Fibroblast of mammary gland (primary cell): ENCODE data around the gene RC3H2.

Source experiments
- DNase-seq: peaks from one replicate; pipeline ENCODE4 v3.0.0-alpha.2; 2010; ENCODE audit warnings: low read depth
- H3K4me3 ChIP-seq: 2 replicates; pipeline ENCODE4 v1.5.1; 2011; ENCODE audit warnings: low read depth, mild to moderate bottlenecking, low read length, moderate library complexity; ENCODE audit not compliant: control insufficient read depth
- CTCF ChIP-seq: conservative IDR thresholded peaks from 2 replicates; pipeline ENCODE4 v1.5.1; 2011; ENCODE audit warnings: low read depth, low read length, inconsistent platforms; ENCODE audit not compliant: control insufficient read depth, insufficient read depth

Gene RC3H2

GRCh38 chr9:122904823-122905710, at the start of gene RC3H2:
Gene RC3H2, minus strand, starts transcription at chr9:122905359. Its CDS starts 7,850 bp downstream, at chr9:122897509.
- peak within 1 kb of the TSS; percentile 91 for H3K4me3 ChIP-seq
- peak; percentile 100 for DNase-seq
- no peak for TF ChIP-seq CTCF

- no peak for TF ChIP-seq CTCF
- H3K4me3 ChIP-seq = no peak overlapping the region
- DNase-seq = peak; percentile 20
Measured at GRCh38 chr9:122954253-122954691, 49.1 kb upstream of the RC3H2 start.

- no peak for TF ChIP-seq CTCF
- DNase-seq = no peak
Measured at GRCh38 chr9:122951056-122951455, 45.9 kb upstream of the RC3H2 start.

GRCh38 chr9:122950263-122950662, 45.1 kb upstream of the RC3H2 start:
- DNase-seq = no peak
- no peak overlapping the region for H3K4me3 ChIP-seq
- TF ChIP-seq CTCF = no peak

More at GRCh38 chr9:122951056-122951455, 45.9 kb upstream of the RC3H2 start:
- no peak overlapping the region for H3K4me3 ChIP-seq

GRCh38 chr9:122949696-122950095, 44.5 kb upstream of the RC3H2 start:
- no peak for TF ChIP-seq CTCF
- no peak for DNase-seq
- H3K4me3 ChIP-seq = no peak overlapping the region

GRCh38 chr9:122948313-122948712, 43.2 kb upstream of the RC3H2 start:
- DNase-seq = no peak
- no peak overlapping the region for H3K4me3 ChIP-seq
- no peak for TF ChIP-seq CTCF
